Measurements from ENCODE around the gene TBCB. TPM values are rescaled to one million over a fixed set of nuclear protein-coding genes. Genes with fewer than 3 reads are reported as not detected.

The TBCB gene
- total and polyA plus RNA-seq, 9 of the 15 experiments (the other 6 are each of a cell fraction or from before 2014, with no cell fraction given) = 3.5 to 115 (median 58.9) TPM

GRCh38 chr19:36140304-36141038, 25.2 kb downstream of the TBCB start (continued):
- TF ChIP-seq ZZZ3 (IDR thresholded peaks at IDR 0.05) (no peak), OTX1 (CRISPR knock-in tag; IDR thresholded peaks at IDR 0.05) (peak; percentile 6; the same call in 1 of the 2 replicates), NR2C2 (CRISPR knock-in tag; IDR thresholded peaks at IDR 0.05) (no peak), NR2C2 (tag; IDR thresholded peaks at IDR 0.05) (no peak), MCM3 (IDR thresholded peaks at IDR 0.05) (no peak), ZNF507 (tag; conservative IDR thresholded peaks at IDR 0.05) (no peak), ELF2 (CRISPR knock-in tag; IDR thresholded peaks at IDR 0.05) (no peak; the same call in 1 of the 2 replicates), ZKSCAN8 (CRISPR knock-in tag; IDR thresholded peaks at IDR 0.05) (no peak), TCFL5 (CRISPR knock-in tag; conservative IDR thresholded peaks at IDR 0.05) (no peak), MYNN (IDR thresholded peaks at IDR 0.05) (no peak), MYNN (CRISPR knock-in tag; IDR thresholded peaks at IDR 0.05) (no peak), PRPF4 (IDR thresholded peaks at IDR 0.05; ENCODE audit: insufficient read depth, low read depth, low read length, poor library complexity, severe bottlenecking) (no peak)
- TF ChIP-seq, protein P1, sequence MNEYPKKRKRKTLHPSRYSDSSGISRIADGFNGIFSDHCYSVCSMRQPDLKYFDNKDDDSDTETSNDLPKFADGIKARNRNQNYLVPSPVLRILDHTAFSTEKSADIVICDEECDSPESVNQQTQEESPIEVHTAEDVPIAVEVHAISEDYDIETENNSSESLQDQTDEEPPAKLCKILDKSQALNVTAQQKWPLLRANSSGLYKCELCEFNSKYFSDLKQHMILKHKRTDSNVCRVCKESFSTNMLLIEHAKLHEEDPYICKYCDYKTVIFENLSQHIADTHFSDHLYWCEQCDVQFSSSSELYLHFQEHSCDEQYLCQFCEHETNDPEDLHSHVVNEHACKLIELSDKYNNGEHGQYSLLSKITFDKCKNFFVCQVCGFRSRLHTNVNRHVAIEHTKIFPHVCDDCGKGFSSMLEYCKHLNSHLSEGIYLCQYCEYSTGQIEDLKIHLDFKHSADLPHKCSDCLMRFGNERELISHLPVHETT (CRISPR knock-in tag; conservative IDR thresholded peaks at IDR 0.05 in 1 of 2, IDR thresholded peaks at IDR 0.05 in 1 of 2) = no peak
- TF ChIP-seq, protein P2, sequence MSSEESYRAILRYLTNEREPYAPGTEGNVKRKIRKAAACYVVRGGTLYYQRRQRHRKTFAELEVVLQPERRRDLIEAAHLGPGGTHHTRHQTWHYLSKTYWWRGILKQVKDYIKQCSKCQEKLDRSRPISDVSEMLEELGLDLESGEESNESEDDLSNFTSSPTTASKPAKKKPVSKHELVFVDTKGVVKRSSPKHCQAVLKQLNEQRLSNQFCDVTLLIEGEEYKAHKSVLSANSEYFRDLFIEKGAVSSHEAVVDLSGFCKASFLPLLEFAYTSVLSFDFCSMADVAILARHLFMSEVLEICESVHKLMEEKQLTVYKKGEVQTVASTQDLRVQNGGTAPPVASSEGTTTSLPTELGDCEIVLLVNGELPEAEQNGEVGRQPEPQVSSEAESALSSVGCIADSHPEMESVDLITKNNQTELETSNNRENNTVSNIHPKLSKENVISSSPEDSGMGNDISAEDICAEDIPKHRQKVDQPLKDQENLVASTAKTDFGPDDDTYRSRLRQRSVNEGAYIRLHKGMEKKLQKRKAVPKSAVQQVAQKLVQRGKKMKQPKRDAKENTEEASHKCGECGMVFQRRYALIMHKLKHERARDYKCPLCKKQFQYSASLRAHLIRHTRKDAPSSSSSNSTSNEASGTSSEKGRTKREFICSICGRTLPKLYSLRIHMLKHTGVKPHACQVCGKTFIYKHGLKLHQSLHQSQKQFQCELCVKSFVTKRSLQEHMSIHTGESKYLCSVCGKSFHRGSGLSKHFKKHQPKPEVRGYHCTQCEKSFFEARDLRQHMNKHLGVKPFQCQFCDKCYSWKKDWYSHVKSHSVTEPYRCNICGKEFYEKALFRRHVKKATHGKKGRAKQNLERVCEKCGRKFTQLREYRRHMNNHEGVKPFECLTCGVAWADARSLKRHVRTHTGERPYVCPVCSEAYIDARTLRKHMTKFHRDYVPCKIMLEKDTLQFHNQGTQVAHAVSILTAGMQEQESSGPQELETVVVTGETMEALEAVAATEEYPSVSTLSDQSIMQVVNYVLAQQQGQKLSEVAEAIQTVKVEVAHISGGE (CRISPR knock-in tag; IDR thresholded peaks at IDR 0.05) = 0 out of 6 replicates have a peak, but pooled peaks of 1 of the 3 experiments have one; percentile 41
- TF ChIP-seq, protein P3, sequence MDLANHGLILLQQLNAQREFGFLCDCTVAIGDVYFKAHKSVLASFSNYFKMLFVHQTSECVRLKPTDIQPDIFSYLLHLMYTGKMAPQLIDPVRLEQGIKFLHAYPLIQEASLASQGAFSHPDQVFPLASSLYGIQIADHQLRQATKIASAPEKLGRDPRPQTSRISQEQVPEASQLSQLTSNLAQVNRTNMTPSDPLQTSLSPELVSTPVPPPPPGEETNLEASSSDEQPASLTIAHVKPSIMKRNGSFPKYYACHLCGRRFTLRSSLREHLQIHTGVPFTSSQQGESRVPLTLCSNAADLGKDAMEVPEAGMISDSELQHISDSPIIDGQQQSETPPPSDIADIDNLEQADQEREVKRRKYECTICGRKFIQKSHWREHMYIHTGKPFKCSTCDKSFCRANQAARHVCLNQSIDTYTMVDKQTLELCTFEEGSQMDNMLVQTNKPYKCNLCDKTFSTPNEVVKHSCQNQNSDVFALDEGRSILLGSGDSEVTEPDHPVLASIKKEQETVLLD (IDR thresholded peaks at IDR 0.05) = no peak
- TF ChIP-seq, protein P4, sequence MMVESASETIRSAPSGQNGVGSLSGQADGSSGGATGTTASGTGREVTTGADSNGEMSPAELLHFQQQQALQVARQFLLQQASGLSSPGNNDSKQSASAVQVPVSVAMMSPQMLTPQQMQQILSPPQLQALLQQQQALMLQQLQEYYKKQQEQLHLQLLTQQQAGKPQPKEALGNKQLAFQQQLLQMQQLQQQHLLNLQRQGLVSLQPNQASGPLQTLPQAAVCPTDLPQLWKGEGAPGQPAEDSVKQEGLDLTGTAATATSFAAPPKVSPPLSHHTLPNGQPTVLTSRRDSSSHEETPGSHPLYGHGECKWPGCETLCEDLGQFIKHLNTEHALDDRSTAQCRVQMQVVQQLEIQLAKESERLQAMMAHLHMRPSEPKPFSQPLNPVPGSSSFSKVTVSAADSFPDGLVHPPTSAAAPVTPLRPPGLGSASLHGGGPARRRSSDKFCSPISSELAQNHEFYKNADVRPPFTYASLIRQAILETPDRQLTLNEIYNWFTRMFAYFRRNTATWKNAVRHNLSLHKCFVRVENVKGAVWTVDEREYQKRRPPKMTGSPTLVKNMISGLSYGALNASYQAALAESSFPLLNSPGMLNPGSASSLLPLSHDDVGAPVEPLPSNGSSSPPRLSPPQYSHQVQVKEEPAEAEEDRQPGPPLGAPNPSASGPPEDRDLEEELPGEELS (CRISPR knock-in tag; IDR thresholded peaks at IDR 0.05; ENCODE audit: borderline replicate concordance) = no peak
- TF ChIP-seq, protein P5, sequence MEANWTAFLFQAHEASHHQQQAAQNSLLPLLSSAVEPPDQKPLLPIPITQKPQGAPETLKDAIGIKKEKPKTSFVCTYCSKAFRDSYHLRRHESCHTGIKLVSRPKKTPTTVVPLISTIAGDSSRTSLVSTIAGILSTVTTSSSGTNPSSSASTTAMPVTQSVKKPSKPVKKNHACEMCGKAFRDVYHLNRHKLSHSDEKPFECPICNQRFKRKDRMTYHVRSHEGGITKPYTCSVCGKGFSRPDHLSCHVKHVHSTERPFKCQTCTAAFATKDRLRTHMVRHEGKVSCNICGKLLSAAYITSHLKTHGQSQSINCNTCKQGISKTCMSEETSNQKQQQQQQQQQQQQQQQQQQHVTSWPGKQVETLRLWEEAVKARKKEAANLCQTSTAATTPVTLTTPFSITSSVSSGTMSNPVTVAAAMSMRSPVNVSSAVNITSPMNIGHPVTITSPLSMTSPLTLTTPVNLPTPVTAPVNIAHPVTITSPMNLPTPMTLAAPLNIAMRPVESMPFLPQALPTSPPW (CRISPR knock-in tag; IDR thresholded peaks at IDR 0.05) = peak; percentile 68

All from K562 (cell line).